ENCODE results near the gene LRP11. TPM values are rescaled to one million over a fixed set of nuclear protein-coding genes. Genes with fewer than 3 reads are reported as not detected.

The LRP11 gene
- total and polyA plus RNA-seq, 10 of the 15 experiments (the other 5 are each of a cell fraction or from before 2014, with no cell fraction given) = under 0.01 to 0.23 (median 0.03) TPM; not detected in 6

- in situ Hi-C loops (cut with MboI) (no loop called here), intact Hi-C loops (cut with micrococcal nuclease; ENCODE audit: unreplicated experiment) (loop anchor here (10.0 kb wide), 1 partner anchor 135 kb away; no protein-coding TSS in a partner anchor)
- SMC1A ChIA-PET (ENCODE audit: uncharacterized antibody, unreplicated experiment) = no interaction called here
- no peak overlapping the region for H3K4me2 ChIP-seq (ENCODE audit: control insufficient read depth, insufficient read depth)
- no peaks in the 10 kb centered on the region; the same call in 1 of the 2 replicates for H3K4me1 ChIP-seq (ENCODE audit: control insufficient read depth, insufficient read depth, low read length)
- RAD21 ChIA-PET (ENCODE audit: unreplicated experiment) = no interaction called here
- TF ChIP-seq ATF7 (IDR thresholded peaks at IDR 0.05; ENCODE audit: low read depth) = no peak
- TF ChIP-seq HDAC6 (IDR thresholded peaks at IDR 0.05; ENCODE audit: unreplicated experiment) = no peak
- TF ChIP-seq HDGF (IDR thresholded peaks at IDR 0.05) = no peak
- no peak for TF ChIP-seq ZBTB11 (CRISPR knock-in tag; IDR thresholded peaks at IDR 0.05)
- TF ChIP-seq CEBPZ (IDR thresholded peaks at IDR 0.05; ENCODE audit: low read depth, low read length) = no peak
- ATAC-seq (no peak), DNase-seq (ENCODE audit: low read depth, low spot score) (no peak), FAIRE-seq (no peak)
- H4K20me1 ChIP-seq (ENCODE audit: control insufficient read depth, insufficient read depth) = no peaks in the 10 kb centered on the region
- H3K36me3 ChIP-seq (ENCODE audit: control insufficient read depth in 2 of 2, insufficient read depth in 2 of 2, low read length in 1 of 2) = no peaks in the 10 kb centered on the region
- H3K79me2 ChIP-seq (ENCODE audit: control insufficient read depth, insufficient read depth, low read length) = no peaks in the 10 kb centered on the region
- no peak overlapping the region for H3K27ac ChIP-seq (ENCODE audit: control insufficient read depth, insufficient read depth)
- no TSS peak for BruUV-seq (replicated peaks)
- peaks cover 5 to 12% of the 10 kb centered on the region in 2 experiments for H3K27me3 ChIP-seq (replicated peaks in 1 of 2; ENCODE audit: control insufficient read depth in 2 of 2, insufficient read depth in 2 of 2, low read length in 1 of 2)
- POLR2A ChIA-PET = no interaction called here
- H3K9me3 ChIP-seq (replicated peaks; ENCODE audit: control insufficient read depth, insufficient read depth, low read length) = no peaks in the 10 kb centered on the region; the same call in 2 of the 3 replicates
- H2AFZ ChIP-seq (ENCODE audit: control insufficient read depth, low read depth, low read length) = no peak overlapping the region
- 38% methylated on average over 3 of the region's 3 CpGs for WGBS (ENCODE audit: insufficient coverage, insufficient replicate concordance, low lambda C conversion rate, missing lambda C conversion rate)
- CTCF ChIA-PET = no interaction called here
- no peak overlapping the region for H3K9ac ChIP-seq (ENCODE audit: control insufficient read depth, insufficient read depth, low read length)
- no peak overlapping the region for H3K4me3 ChIP-seq
Observed at GRCh38 chr6:149859938-149860337, 4.2 kb downstream of the LRP11 start.
